Measurements from ENCODE around the gene SRXN1.
"Not testable (repeated sequence)": the region's sequence is repeated elsewhere in the genome, so short reads cannot be mapped to it uniquely, and the experiment has no call there.

Gene SRXN1

GRCh38 chr20:653110-653589, at the start of gene SRXN1:
Gene SRXN1 (minus strand): TSS chr20:653200. CDS start chr20:653185, 15 bp downstream.
- DNase-seq (ENCODE audit: low read depth) = peak; percentile 47

DNA sequence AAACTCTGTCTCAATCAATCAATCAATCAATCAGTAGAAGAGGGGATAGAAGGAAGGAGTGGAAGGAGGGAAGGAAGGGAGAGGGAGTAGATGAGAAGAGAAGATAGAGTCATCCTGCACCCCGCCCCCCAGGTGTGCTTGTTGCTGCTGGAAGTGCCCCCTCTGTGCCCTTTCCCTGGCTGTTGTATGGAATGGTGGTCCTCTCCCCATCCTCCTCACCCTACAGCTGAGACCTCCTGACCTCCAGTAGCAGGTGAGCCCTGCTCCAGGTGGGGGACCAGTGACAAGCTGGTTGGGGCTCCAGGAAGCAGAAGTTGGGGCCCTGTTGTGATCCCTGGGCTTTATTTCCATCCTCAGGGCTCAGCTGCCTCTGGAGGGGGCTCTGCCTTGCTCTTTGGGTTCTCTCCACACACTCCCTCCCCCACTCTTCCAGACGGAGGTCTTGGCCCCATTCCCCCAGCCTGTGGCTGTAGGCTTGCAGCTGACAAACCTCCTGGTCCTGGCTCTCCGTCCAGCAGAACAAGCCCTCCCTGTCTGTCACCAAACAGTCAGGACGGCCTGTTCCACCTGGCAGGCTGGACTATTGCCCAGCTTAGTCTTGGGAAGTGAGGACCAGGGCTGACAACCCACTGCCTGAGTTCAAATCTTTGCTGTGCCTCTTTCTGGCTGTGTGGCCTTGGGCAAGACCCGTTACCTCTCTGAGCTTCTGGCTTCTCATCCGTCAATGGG, 48.6 kb upstream of the SRXN1 start:
- no peak for DNase-seq (ENCODE audit: low read depth)

DNA sequence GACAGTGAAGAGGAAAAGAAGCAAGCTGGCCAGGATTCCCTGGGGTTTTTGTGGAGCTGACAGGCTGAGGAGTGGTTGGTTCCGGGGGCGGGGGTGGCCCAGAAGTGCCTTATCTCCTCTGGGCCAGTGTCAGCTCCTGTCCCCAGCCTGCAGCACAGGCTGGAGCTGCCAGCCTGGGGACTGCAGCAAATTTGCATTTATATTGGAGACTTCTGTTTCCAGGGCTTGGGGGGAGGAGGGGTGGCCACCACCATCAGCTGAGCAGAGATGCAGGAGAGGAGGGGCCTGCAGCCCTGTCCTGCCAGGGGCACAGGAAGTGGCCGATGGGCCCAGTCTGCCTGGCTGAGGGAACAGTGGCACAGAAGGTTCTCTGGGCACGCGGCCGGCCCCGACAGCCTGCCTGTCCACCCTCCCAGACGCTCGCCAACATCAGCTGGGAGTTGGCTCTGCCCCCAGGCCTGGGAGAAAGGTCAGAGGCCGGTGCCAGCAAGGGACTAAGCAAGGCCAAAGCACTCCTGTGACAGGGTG, 46.9 kb upstream of the SRXN1 start:
- no peak for DNase-seq (ENCODE audit: low read depth)

- DNase-seq (ENCODE audit: low read depth) = no peak
Measured at GRCh38 chr20:699342-699741, 46.3 kb upstream of the SRXN1 start.

GRCh38 chr20:698276-698675, 45.3 kb upstream of the SRXN1 start:
- DNase-seq (ENCODE audit: low read depth) = no peak

GRCh38 chr20:697826-698225, 44.8 kb upstream of the SRXN1 start:
- no peak for DNase-seq (ENCODE audit: low read depth)

GRCh38 chr20:695165-695866, 42.3 kb upstream of the SRXN1 start:
- no peak for DNase-seq (ENCODE audit: low read depth)

DNA sequence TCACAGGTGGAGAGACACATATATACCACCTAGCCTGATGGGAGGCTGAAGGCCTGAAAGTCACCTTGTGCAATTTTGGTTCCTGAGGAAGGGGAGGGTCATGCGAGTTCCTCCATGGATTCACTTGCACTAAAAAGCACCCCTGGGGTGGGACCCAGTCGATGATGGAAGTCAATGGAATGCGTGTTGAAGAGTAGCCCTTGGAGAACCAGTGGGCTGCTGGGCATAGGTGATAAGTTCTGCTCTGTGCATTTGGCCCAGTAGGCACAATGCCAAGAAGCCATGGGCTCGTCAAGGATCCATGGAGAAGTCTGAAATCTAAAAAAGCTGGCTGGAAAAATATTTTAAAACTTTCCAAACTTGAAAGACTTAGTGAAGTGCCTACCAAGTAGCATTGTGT, 41.5 kb upstream of the SRXN1 start:
- no peak for DNase-seq (ENCODE audit: low read depth)

DNA sequence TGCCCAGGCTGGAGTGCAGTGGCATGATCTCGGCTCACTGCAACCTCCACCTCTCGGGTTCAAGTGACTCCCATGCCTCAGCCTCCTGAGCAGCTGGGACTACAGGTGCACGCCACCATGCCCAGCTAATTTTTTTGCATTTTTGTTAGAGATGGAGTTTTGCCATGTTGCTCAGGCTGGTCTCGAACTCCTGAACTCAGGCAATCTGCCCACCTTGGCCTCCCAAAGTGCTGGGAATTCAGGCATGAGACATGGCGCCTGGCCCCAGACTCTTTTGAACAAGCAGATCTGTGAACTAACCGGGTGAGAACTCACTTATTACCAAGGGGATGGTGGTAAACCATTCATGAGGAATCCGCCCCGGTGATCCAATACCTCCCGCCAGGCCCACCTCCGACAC, 40.8 kb upstream of the SRXN1 start:
- DNase-seq (ENCODE audit: low read depth) = not testable (repeated sequence)

GRCh38 chr20:692044-692443, 39.0 kb upstream of the SRXN1 start:
- no peak for DNase-seq (ENCODE audit: low read depth)

DNA sequence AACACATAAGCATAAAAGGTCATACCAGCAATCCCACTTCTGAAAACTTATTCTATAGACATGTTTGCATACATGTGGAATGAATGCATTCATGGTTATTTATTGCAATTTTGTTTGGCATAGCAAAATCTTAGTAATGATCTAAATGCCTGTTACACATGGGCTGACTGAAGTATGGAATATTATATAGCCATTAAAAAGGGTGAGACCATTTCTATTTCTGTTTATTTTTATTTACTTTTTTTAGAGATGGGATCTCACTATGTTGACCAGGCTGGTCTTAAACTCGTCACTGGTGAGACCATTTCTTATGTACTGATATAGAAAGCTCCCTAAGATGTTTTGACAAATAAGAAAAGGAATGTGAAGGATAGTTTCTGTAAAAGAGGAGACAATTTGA, 36.9 kb upstream of the SRXN1 start:
- DNase-seq (ENCODE audit: low read depth) = no peak

DNA sequence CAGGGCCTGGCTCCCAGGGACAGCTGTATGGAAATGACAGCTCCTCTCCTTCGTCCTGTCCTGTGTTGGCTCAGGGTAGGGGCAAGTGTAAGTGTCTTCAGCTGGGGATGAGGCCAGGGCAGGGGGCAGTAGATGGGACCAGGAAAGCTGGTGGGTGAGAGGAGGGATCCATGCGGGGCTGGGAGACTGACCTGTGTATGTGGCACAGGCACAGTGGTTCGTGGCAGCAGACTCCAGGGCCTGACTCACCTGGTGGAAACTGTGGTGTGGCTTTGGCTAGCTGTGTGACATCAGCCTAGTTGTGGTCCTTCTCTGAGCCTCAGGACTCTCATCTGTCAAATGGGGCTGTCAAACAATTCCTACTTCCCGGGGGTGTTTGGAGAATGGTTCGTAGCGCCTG, 36.3 kb upstream of the SRXN1 start:
- DNase-seq (ENCODE audit: low read depth) = no peak

DNA sequence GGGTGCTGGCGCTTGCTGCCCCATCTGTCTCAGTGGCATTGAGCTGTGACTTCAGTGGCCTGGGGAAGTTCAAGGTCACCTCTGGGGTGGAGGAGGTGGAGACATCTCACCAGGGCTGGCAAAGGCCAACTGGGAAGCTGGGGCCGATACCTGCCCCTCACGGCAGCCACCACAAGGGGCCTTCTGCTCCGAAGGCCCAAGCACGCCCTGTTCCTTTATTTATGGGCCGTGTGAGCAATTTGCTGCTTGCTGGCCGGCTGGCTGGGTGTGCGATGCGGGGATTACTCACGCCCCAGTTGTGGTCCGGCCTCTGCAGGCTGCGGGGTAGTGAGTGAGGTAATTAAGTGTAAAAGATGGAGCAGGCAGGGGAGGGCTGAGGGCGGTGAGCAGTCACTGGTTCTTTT, 35.8 kb upstream of the SRXN1 start:
- DNase-seq (ENCODE audit: low read depth) = no peak

DNA sequence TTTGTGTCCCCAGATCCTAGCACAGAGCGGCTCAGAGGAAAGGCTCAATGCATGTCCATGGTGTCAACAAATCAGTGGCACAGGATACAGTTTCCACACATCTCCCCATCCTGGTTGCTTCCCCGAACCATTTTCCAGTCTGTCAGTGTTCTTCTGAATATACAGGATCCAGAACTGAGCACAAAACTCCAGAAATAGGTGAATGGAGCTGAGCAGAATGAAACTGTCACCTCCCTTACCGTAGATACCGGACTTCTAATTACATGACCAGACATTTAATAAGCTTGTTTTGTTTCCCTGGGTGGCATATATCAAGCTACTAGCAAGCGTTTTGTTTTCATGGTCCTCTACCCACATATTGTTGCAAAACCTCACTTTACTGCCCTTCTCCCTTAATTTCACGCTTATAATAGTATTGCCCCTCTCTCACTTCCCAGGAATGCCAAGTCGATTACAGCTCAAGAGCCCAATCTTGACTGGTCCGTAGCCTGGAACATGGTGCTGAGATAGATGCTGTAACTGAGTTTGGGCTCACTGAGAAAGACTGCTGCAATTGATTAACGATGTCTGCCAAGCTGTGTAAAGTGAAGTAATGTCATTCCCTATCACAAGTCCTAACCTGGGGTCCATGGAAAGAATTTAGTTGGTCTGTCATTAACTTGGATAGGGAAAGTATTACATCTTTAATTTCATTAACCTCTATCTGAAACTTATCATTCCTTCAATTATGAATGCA, 34.6 kb upstream of the SRXN1 start:
- DNase-seq (ENCODE audit: low read depth) = no peak

GRCh38 chr20:684676-685319, 31.8 kb upstream of the SRXN1 start:
- no peak for DNase-seq (ENCODE audit: low read depth)

- no peak for DNase-seq (ENCODE audit: low read depth)
Measured at GRCh38 chr20:682123-682522, 29.1 kb upstream of the SRXN1 start.

DNA sequence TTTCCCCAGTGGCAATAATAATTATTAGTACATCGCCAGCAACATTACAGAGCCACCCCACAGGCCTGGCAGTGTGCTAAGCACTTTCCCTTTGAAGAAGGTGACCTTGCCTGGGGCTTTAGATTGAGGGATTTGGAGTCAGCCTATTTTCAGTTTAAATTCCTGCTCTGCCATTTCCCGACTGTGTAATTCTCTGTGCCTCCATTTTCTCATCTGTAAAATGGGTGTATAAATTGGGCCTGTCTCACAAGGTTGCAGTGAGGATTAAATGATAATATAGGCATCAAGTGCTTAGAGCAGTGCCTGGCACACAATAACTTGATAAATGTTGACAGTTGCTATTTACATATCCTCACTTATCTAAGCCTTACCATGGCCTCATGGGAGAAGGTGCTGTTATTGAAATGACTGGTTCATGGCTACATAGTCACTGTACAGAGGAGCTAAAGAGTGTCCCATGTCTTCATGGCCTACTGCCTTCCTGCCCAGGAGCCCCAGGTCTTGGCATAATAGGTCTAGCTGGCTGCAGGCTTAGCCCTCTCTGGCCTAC, 27.7 kb upstream of the SRXN1 start:
- no peak for DNase-seq (ENCODE audit: low read depth)

GRCh38 chr20:677957-678356, 25.0 kb upstream of the SRXN1 start:
- DNase-seq (ENCODE audit: low read depth) = no peak

DNA sequence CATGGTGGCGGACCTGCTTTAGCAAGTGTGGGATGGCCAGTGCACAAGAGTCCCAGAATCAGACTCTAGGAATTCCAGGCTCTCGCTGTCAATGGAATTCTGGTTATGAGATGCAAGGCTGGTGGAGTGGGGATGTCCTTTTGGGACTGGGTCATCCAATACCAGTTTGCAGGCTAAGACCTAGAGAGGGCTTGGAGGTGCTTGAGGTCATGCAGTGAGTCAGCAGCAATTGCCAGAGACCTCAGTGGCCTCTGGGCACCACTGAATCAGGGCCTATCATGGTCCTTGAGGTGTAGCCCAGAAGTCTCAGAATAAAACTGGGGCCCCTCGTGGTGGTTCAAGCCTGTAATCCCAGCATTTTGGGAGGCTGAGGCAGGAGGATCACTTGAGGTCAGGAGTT, 24.0 kb upstream of the SRXN1 start:
- no peak for DNase-seq (ENCODE audit: low read depth)

DNA sequence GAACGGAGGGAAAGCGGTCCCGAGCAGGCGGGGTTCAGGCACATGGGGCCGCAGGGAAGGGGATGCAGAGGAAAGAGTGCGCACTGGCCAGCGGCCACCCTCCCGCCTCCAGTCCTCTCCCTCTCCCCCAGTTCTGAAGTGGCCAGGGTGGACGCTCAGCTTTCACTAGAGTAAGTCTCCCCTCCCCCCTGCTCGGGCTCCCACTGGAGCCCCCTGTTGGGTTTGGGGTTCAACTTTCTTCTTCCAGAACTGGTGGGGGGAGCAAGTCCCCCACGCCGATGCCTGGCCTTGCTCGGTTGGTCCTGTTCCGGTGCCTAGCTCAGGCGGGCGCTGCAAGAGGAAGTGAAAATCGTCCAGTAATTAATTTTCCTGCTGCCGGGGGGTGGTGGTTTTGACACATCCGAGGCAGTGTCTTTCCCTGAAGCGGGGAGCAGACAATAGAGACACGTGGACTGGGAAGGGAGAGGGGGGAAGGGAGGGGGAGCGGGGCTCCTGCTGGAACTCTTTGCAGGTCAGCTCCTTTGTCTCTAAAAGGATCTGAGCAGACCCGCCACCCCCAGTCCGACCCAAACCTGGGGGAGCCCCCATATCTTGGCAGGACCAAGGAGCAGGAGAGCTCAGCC, 23.4 kb upstream of the SRXN1 start:
- no peak for DNase-seq (ENCODE audit: low read depth)

Measured in non-pigmented ciliary epithelial cell (primary cell).